GM21717 (cell line): ENCODE results near the gene WBP1.
"Not testable (repeated sequence)": the region's sequence is repeated elsewhere in the genome, so short reads cannot be mapped to it uniquely, and the experiment has no call there.

Experiments
- ATAC-seq: cut with Tn5 transposase; IDR thresholded peaks from one replicate; pipeline ENCODE4 v1.9.1; 2021; ENCODE audit warnings: mild to moderate bottlenecking, moderate library complexity; ENCODE audit not compliant: unreplicated experiment

Gene WBP1

DNA sequence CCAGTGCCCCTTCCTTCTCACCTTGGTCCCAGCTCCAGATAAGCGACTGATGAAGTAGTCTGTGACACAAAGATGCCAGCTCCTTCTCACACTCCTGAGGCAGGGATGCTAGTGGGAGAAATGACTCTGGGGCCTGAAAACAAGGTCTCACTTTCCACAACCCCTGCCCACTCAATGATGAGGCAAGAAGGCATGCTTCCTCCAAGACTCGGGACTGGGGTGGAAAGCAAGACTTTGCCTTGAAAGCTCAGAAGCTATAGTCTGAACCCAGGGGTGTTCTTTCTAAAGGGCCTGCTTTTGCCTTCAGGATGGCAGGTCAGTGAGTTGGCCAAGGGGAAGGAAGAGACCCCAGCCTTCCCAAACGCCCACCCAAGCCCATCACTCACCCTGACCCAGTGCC, 23.2 kb downstream of the WBP1 start:
- ATAC-seq = no peak

DNA sequence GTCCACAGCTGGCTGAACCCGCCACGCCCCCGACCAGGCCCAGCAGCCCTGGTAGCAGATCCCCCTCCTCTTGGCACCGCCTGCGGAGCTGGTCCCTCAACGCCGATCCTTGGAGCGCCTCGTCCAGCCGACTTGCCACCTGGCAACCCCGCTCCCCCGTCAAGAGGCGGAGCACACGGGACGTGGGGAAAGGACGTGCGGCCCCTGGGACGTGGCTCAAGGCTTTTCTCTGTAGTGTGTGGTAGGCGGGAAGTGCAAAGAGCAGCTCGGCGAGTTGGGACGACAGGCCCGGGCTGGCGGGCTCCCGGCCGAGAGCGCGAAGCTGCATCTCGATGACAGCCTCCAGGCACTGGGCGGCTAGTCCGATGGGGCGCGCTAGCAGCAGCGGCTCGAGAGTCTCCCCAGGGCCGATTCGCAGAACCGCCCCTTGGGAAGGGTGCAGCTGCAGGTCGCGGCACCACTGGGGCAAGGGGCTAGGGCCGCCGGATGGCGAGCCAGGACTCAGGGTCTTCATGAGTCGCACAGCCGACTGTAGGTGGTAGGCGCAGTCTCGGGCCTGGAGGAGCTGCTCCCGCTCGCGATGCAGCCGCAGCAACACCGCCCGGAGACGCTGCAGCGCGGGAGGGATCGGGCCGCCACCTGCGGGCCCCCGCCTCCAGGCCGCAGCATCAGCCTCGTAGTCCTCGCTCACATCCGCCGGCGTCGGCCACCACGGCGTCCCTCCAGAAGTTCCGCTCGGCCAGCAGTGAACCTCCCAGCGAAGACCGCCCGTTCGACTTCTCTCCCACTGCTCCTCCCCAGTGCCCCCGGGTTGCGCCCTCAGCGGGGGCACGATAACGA, 23.9 kb downstream of the WBP1 start:
- peak; percentile 36 for ATAC-seq

- peak; percentile 88 for ATAC-seq
Measured at GRCh38 chr2:74482801-74483674, 24.8 kb downstream of the WBP1 start, which contains the start of the genes CCDC142 and TTC31. Gene CCDC142, minus strand, starts transcription at chr2:74482998. Its CDS starts 161 bp downstream, at chr2:74482837. Gene TTC31, plus strand, starts transcription at chr2:74483081. Its CDS starts 15 bp downstream, at chr2:74483096.

DNA sequence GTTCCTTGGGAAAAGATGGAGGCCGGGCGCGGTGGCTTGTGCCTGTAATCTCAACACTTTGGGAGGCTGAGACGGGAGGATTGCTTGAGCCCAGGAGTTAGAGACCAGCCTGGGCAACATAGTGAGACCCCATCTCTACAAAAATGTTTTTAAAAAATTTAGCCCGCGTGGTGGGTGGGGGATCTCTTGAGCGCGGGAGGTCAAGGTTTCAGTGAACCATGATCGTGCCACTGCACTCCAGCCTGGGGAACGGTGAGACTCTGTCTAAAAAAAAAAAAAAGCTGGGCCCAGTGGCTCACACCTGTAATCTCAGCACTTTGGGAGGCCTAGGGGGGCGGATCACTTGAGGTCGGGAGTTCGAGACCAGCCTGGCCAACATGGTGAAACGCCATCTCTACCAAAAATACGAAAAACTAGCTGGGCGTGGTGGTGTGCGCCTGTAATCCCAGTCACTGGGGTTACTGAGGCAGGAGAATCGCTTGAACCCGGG, 25.5 kb downstream of the WBP1 start:
- not testable (repeated sequence) for ATAC-seq

- ATAC-seq = no peak
Measured at GRCh38 chr2:74486141-74486540, 27.9 kb downstream of the WBP1 start.

- no peak for ATAC-seq
Measured at GRCh38 chr2:74488643-74489481, 30.6 kb downstream of the WBP1 start.

DNA sequence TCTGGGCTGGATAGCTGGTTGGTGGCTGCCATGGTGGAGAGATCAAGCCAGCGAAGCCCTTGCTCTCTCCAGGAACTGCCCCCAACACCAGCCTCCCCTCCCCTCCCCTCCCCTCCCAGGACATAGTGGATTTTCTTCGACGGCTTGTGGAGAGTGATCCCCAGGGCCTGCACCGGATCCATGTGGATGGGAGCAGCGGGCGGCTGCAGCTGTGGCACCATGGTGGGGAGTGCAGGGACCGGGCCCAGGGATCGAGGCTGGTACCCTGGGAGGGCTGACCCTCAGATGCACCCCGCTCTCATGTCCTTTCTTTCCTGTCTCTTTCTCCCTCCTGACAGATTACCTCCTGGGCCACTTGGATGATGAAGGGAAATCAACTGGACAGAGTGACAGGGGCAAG, 31.7 kb downstream of the WBP1 start:
- no peak for ATAC-seq

- no peak for ATAC-seq
Measured at GRCh38 chr2:74491648-74492544, 33.7 kb downstream of the WBP1 start.

DNA sequence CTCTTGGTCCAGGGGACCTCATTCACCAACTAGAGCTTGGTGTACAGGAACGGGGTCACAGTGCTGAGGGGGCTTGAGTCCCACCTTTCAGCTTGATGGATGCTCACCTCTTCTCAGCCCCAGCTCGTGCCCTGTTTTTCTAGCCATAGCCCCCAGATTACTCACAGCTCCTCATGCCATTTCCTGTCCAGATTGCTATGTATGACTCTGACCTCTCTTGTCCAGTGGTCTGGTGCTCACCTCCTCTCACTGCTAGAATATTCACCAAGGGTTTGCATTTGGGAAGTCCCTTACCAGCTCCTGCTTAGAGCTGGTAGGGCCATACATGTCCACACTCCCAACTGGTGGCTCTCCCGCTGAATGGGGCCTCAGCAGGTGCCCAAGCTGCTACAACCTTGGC, 35.3 kb downstream of the WBP1 start:
- no peak for ATAC-seq

DNA sequence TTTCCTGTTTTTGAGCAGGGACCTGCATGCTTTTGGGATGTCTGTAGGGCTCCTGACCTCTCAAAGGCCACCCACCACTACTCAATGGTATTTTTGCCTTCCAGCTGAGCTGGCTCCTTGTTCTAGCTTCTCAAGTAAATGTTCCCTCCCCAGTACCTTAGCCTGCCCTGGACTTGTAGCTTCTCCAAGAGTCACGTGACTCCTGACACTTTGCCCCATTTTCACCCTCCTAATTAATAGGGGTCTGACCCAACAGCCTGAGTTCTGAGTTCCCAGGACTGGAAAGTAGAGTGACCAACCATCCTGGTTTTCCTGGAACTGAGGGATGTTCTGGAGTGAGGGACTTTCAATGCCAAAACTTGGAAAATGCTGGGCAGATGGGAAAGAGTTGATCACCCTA, 37.2 kb downstream of the WBP1 start:
- no peak for ATAC-seq

DNA sequence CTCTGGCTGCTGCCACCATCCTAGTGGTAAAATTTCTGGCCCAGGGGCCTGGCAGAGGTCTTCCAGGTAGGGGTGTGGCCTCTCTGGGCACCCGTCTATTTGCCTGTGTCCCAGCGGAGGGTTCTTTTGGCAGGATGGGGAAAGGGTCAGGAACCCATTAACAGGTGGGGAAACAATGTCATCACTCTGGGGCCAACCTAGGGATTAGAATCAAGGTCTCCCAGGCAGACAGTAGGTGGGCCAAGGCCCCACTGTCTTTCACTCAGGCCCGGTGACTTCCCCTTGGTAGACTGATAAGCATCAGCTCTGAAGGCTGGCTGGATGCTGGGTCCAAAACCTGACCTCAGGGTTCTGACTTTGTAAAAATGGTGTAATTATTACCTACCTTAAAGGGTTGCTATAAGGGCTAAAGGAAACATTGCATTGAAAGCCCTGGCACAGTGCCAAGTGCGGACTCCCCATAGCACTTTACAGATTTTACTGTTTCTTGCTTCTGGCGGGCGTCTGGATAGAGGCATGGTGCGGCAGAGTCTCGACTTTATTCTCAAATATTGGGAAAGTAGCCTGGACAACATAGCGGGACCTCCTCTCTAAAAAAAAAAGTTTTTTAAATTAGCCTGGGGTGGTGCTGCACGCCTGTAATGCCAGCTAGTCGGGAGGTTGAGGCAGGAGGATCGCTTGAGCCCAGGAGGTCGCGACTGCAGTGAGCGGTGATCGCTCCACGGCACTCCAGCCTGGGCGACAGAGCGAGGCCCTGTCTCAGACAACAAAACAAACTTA, 38.9 kb downstream of the WBP1 start:
- ATAC-seq = no peak

DNA sequence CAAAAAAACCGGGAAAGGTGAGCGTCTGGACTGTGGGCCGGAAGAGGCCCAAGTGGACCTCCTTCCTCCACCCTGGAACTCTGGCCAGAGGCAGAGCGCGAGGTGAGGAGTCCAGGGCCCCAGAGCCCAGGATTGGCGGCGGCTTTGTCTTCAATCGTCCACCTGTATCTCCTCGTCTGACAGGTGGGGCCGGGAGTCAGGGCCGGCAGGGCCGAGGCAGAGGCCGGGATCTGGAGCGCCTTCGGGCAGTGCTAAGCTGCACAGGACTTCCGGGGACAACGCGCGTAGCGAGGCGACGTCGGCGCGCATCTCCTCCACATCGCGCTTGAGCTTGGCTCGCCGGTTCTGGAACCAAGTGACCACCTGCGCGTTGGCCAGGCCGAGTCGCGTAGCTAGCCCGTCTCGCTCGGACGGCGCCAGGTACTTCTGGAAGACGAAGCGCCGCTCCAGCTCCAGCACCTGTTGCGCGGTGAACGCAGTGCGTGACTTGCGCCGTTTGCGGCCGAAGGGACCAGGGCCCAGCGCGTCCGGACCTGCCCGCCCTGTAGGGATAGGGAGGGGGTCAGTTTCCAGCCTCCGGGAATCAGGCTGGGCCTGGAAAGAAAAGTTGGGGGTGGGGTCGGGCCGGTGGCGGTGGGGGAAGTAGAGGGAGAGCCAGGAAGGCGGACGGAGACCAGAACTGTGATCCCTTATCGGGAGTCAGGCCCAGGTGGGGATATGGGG, 39.7 kb downstream of the WBP1 start:
- ATAC-seq = no peak

DNA sequence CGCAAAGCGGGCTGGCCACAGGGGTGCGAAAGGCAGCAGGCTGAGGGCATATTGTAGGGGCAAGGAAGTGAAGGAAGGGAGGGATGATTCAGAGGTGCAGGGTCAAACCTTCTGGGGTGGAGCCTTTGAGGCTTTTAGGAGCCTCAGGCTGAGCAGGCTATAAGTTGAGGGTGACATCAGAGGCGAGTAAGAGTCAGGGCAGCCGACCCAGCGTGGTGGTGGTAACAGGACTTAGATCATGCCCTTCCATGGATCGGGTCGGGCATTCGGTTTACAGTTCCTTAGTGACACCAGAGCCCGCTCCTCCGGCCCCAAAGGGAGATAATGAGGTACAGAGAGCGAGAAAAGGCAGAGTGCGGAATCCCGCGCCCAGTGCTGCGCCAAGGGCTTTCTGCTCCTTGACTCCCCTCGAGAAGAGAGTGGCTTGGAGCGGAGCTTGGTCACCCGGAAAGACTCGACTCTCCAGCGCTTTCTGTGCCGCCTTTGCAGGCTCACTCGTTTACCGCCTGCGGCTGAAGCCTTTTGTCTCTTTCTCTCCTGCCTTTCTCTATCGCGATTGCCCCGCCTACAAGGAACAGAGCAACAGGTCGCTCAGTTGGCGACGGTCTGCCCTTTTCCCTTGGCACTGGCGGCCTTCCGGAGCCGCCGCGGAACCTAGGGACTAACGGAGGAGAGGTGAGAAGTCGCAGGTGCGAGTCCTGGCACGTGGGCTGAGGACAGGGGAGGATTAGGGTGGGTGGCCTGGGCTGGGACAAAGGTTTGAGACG, 40.4 kb downstream of the WBP1 start:
- no peak for ATAC-seq

GRCh38 chr2:74499267-74499939, 41.2 kb downstream of the WBP1 start, which contains the start of gene LBX2:
Gene LBX2, minus strand, starts transcription at chr2:74499603. Its CDS starts 66 bp downstream, at chr2:74499537.
- no peak for ATAC-seq

DNA sequence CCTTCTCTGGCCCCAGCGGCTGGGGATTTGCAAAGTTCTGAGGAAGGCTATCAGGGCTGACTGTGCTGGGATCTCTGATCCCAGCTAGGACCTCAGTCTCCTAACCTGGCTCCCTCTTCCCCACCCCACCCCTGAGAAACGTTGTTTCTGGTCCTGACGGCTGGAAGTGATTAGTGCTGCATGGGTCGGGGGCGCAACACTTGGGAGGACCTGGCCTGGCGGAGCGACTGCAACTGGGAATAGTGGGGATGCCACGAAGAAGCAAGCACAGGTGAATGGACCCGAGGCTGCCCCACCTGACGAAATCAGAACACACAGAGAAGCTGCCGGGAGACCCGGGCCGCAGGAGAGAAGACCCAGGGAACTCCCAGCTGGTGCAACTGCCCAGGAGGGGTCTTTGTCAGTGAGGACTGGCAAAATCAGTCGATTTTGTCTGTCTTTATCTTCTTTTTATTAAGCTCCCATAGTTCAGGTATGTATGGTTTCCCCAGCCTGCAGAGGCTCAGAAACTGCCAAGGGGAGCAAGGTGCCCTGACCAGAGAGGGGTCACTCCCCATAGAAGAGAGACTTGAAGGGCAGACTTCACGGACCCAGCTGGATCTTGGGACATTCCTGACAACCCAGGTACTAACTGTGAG, 41.8 kb downstream of the WBP1 start:
- ATAC-seq = no peak

DNA sequence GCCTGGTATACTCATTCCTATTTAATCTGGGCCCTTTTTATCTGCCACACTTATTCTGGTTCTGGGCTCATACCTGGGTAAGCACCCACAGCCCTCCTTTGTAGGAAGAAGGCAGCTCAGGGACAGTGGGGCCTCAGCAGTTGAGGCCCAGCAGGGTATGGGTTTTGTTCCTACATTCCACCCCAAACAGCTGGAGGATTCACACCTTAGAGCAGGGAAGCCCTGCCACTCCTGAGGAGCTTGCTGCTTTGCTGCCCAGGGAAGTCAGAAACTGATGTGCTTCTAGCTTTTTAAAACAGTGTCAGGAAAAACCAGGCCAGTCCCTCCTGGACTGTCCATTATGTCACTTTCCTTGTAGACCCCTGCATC, 42.3 kb downstream of the WBP1 start:
- no peak for ATAC-seq
